Amniotic stem cell (primary cell): ENCODE data around the gene EML5.
"Not testable (repeated sequence)": the region's sequence is repeated elsewhere in the genome, so short reads cannot be mapped to it uniquely, and the experiment has no call there.

Experiments used
- DNase-seq: peaks from one replicate; lab custom pipeline; 2025; lab: John Stamatoyannopoulos, UW

EML5 gene

GRCh38 chr14:88802596-88802995 is 9.8 kb upstream of the EML5 start:
- no peak for DNase-seq

DNA sequence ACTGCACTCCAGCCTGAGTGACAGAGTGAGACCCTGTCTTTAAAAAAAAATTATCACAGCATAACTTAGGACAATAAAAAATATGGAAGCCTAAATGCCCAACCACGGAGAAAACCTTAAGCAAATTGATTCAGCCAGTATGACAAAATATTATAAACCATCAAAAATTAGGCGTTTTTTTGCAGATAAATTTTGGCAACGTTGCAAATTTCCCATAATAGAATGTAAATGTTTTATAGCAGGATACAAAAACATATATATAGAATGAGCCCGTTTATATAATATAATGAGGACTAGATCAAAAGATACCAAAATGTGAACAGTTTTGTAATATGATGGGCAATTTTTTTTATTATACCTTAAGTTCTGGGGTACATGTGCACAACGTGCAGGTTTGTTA is 6.8 kb upstream of the EML5 start:
- no peak for DNase-seq

DNA sequence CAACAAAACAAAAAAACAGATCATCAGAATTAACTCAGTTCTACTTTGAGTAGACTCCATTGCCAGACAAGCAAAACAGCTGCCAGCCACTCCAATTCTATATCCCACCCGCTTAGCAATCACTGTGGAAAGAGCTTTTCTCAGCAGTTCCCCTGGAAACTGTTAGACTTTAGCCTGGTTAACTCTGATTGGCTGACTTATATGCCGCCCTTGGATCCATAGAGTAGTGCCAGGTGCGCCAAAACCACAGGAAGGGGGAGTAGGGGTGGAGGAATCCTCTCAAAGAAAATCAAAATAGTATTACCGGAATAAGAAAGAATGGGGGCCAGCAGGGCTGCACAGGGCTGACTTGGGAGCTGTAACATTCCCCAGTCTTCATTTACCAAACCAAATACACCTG is 5.4 kb upstream of the EML5 start:
- no peak for DNase-seq

- DNase-seq, result no peak
These were observed 489 bp upstream of the EML5 start for GRCh38 chr14:88793259-88793625.

GRCh38 chr14:88791629-88792472 is 902 bp downstream of the EML5 start:
- no peak for DNase-seq

GRCh38 chr14:88791252-88791621 is 1.5 kb downstream of the EML5 start:
- DNase-seq, result no peak

DNA sequence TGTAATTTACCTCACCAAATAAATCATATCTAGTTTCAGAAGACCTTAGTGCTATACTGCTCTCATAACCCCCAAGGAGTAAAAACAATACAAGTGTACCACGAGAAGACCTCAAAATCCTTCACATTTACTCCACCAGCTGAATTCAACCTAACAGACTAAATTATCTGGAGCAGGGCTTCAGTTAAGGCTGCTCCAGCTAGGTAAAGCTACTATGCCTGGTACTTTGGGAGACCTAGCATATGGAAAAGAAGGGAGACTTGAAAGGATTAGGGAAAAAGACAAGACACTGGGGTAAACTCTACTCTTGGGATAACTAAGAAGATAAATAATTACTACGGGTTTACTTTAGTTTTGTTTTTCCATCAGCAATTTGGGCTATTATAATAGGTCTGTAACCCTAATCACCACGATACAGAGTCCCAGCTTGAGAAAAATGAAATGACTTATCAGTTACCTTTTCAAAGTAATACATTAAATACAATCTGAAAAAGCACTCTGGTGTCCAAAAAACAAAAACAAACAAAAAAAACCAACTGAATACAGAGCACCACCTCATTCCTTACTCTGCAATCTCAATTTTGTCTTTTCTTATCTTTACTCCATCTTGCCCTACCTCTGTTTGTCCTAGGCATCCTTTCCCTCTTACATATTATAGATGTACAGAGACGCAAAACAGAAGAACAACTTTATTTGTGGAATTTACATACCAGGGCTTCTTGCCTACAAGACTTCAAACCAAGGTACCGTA is 2.1 kb downstream of the EML5 start:
- DNase-seq, result no peak

GRCh38 chr14:88789573-88789972 is 3.2 kb downstream of the EML5 start:
- not testable (repeated sequence) for DNase-seq

DNA sequence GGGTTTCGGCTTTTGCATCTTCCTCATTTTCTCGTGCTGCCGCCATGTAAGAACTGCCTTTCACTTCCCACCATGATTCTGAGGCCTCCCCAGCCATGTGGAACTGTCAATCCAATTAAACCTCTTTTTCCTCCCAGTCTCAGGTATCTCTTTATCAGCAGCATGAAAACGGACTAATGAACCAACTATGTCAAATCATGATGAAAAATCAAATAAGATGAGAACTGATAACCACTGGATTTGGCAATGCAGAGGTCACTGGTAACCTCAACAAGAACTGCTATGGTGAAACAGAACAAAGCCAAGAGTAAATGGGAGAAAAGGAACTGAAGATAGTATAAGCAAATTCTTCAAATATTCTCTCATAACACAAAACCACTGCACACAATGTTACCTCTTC is 6.0 kb downstream of the EML5 start:
- DNase-seq, result no peak

DNA sequence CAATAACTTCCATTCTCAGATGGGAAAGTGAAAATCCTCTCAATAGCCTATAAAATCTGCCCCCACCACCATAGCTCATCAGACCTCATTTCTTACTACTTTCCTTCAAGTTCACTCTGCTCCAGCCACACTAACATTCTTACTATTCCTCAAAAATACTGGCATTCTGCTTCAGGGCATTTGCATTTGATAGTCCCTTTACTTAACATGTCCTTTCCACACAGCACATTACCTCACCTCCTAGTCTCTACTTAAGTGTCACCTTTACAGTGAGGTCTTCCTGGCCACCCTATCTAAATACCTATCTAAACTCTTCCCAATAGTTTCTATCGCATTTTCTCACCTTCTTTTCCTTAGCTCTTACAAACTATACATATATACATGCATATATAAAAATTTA is 6.8 kb downstream of the EML5 start:
- DNase-seq, result no peak

DNA sequence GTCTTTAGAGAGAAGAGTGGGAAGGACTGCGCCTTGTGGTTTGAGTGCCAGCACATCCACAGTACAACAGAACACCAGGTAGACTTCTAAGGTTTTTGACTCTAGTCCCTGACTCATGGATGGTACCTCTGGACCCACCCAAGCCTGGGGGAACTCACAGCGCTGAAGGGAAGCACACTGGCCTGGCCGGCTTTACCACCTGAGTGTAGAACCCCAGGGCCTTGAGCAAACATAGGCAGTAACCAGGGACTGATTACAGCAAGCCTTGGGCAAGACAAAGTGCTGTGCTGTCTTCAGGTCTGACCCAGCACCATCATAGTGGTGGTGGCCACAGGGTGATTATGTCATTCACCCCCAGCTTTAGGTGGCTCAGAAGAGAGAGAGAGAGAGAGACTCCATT is 17.2 kb downstream of the EML5 start:
- no peak for DNase-seq

DNA sequence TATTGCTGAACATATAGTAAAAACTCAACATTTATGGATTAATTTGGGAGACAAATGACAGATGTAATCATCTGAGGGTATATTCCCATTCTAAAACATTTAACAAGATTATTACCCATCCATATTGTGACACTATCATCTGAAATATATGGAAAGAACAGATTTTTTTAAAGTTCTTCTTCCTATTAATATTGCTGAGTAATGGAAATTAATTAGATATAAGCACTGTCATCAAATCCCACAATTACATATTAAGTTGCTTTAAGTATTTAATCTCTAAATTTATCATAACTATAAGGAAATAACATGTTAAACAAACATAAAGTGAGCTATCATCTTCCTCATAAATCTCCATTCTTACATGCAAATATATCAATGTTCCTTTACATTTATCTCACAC is 22.0 kb downstream of the EML5 start:
- no peak for DNase-seq

DNA sequence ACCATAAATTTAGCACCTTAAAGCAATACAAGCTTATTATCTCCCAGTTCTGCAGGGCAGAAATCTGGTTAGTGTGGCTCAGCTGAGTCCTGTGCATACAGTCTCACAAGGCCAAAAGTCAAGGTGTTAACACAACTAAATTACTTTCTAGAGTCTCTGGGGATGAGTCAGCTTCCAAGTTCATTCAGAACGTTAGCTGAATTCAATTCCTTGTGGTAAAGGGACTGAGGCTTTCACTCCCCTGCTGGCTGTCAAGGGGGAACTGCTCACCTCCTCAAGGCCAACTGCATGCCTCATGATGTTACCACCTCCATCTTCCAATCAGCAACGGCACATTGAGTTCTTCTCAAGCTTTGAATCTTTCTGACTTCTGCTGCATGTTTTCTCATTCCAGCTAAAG is 27.6 kb downstream of the EML5 start:
- DNase-seq, result no peak

DNA sequence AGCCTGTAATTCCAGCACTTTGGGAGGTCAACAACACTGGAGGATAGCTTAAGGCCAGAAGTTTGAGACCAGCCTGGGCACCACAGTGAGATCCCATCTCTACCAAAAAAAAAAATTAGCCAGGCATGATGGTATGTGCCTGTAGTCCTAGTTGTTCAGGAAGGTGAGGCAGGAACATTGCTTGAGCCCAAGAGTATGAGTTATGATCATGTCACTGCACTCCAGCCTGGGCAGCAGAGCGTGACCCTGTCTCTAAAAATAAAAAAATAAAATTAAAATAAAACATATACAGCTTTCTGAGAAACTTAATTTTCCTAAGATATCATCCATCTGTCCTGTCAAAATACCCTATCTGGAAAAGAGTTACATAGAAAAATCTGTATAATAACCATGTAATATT is 38.9 kb downstream of the EML5 start:
- DNase-seq, result no peak

DNA sequence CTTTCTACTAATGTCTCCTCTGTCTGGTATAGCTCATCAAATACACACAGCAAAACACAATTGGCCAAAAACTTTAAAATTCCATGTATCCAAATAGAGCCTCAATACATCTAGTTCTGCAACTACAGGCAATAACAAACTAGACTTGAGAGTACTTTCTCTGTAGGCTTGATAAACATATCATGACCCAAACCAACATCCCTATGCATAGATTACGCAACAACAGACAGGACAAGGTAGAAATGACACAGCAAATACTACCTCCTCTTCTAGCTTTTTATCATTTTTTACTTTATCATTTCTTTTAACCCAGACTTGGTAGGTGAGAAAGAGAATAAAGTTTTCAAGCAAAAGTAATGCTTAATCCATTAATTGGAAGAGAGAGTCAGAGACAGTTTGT is 41.8 kb downstream of the EML5 start:
- no peak for DNase-seq

DNA sequence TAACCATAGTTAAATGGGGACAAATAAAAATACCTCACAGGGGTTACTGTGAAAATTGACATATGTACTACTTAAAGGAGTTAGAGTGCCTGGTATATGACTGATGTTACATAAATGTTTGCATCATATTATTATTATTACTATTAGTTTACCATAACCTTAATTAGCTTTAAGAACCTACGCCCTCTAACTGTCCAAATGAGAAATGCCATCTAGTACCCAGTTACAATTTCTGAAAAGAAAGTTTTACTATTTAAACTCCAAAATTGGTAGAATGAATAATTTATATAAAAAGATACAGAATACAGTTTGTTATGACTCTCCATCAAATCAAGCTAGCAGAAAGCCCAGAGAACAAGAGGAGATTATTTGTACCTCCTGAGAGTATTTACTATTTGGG is 42.3 kb downstream of the EML5 start:
- no peak for DNase-seq

DNA sequence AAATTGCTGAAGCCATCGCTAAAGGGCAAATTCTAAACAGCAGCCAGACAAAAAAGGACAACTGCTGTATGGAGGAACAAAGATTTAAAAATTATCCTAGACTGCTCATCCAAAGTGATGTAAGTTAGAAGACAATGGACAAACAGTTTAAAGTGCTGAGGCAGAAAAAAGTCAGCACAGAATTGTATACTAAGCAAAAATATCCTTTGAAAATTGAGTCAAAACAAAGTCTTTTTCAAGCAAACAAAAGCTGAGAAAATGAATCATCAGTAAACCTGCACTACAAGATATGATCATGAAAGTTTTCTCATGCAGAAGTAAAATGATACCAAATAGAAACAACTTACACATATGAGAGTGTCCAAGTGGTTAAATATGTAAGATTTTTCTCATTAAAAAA is 43.6 kb downstream of the EML5 start:
- DNase-seq, result no peak

- DNase-seq, result no peak
These were observed 44.5 kb downstream of the EML5 start for GRCh38 chr14:88748288-88748687.

GRCh38 chr14:88746052-88746451 is 46.7 kb downstream of the EML5 start:
- DNase-seq, result no peak

DNA sequence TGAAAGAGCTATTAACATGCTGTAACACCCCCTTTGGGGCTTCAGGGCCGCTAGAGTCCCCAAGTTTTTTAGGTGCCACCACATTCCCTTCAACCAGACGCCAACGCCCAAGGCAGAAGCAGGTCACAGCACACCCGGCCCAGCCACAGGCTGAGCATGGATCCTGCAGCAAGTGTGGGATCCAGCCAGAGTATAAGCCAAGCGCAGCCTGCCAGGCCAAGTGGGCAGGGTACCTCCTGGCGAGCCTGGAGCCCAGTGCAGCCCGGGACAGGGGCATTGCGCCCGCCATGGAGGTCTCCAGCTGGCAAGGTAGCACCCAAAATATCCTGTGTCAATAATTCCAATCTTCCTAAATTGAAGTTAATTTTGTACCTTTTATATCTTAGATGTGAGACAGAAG is 55.5 kb downstream of the EML5 start:
- DNase-seq, result no peak

DNA sequence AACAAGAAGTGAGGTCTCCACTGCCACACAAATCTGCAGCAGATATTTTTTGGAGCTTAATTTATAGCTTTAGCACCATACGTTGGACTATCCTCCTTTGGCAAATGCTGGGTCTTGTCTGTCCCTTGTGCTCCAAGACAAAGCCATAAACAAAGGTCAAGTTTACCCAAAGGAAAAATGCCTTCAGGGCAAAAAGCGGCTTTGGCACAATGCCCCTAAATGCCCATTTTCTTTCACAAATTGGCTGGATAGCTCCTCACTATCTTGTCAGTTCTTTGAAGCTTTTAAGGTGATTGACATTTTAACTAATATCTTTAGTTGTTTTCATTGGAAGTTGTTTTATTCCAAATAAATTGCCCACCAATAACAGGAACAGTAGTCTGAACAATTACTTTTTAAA is 59.6 kb downstream of the EML5 start:
- DNase-seq, result no peak

GRCh38 chr14:88729159-88729558 is 63.6 kb downstream of the EML5 start:
- no peak for DNase-seq

DNA sequence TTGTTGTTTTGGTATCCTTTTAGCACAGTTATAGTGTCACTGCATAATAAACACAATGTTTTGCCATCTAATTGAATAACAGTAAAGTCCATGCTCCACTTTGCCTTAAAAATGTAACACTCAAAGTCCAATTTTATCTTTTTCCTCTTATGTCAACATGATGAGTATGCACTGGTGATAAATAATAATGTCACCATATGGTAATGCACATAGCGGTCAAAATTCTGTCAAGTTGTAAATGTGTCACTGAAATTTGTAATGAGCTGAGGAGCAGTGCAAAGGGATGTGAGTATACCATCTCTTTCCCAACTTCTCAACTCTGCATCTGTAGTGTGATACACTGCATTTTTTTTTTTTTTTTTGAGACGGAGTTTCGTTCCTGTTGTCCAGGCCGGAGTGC is 65.7 kb downstream of the EML5 start:
- DNase-seq, result no peak

DNA sequence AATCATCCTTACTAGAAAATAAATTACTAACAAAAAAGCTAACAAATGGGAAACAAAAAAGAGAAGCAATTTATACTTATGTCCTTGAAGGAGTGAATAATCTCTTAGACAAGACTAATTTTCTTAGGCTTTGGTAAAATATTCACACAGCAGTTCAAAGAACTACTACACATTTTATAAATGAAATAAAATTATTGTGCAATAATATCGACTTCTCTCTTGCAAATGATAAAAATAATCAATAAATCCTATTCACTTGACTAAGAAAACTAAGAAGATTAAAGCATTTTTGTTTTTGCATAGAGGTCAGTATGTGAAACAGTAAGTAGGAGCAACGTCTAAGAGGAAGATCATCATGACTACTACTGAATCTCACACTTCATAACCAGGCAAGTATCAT is 82.0 kb downstream of the EML5 start:
- no peak for DNase-seq
